Activated T-helper 1 cell treated with anti-CD3 and anti-CD28 coated beads, Interleukin-2, amount 50 U/mL, for 16 hours (primary cell): ENCODE measurements around the gene COL23A1.

Source experiments
- DNase-seq, 2 donors: peaks; one replicate each; pipeline ENCODE4 v3.0.0-alpha.2; 2020; ENCODE audit warnings: low read depth in 1 of 2, low spot score in 1 of 2

The COL23A1 gene

GRCh38 chr5:178426326-178427130 lies 163.7 kb downstream of the COL23A1 start:
- DNase-seq, result no peak

GRCh38 chr5:178425621-178426068 lies 164.5 kb downstream of the COL23A1 start:
- DNase-seq, result no peak

GRCh38 chr5:178424810-178425177 lies 165.4 kb downstream of the COL23A1 start:
- no peak for DNase-seq

GRCh38 chr5:178423901-178424809 lies 166.0 kb downstream of the COL23A1 start:
- DNase-seq, result no peak

- no peak for DNase-seq
Observed at GRCh38 chr5:178423431-178423830, 166.8 kb downstream of the COL23A1 start.

- DNase-seq, result no peak
Observed at GRCh38 chr5:178422400-178422775, 167.8 kb downstream of the COL23A1 start.

GRCh38 chr5:178421699-178422399 lies 168.3 kb downstream of the COL23A1 start:
- DNase-seq, result no peak

GRCh38 chr5:178421128-178421527 lies 169.1 kb downstream of the COL23A1 start:
- no peak for DNase-seq

- DNase-seq, result no peak
Observed at GRCh38 chr5:178420354-178420781, 169.8 kb downstream of the COL23A1 start.

GRCh38 chr5:178419651-178420050 lies 170.5 kb downstream of the COL23A1 start:
- DNase-seq, result no peak

GRCh38 chr5:178419196-178419595 lies 171.0 kb downstream of the COL23A1 start:
- DNase-seq, result no peak

- no peak for DNase-seq
Observed at GRCh38 chr5:178418471-178419010, 171.7 kb downstream of the COL23A1 start.

GRCh38 chr5:178418031-178418430 lies 172.2 kb downstream of the COL23A1 start:
- no peak for DNase-seq

- no peak for DNase-seq
Observed at GRCh38 chr5:178417391-178417811, 172.8 kb downstream of the COL23A1 start.

- DNase-seq, result no peak
Observed at GRCh38 chr5:178416919-178417318, 173.3 kb downstream of the COL23A1 start.

- no peak for DNase-seq
Observed at GRCh38 chr5:178416206-178416882, 173.8 kb downstream of the COL23A1 start.

GRCh38 chr5:178415353-178415752 lies 174.8 kb downstream of the COL23A1 start:
- no peak for DNase-seq

- DNase-seq, result no peak
Observed at GRCh38 chr5:178413988-178414387, 176.2 kb downstream of the COL23A1 start.

GRCh38 chr5:178411083-178411482 lies 179.1 kb downstream of the COL23A1 start:
- DNase-seq, result no peak

GRCh38 chr5:178407646-178408045 lies 182.5 kb downstream of the COL23A1 start:
- no peak for DNase-seq

GRCh38 chr5:178404987-178405386 lies 185.2 kb downstream of the COL23A1 start:
- no peak for DNase-seq
